Measurements from ENCODE around the gene PER1. TPM values are rescaled to one million over a fixed set of nuclear protein-coding genes. Genes with fewer than 3 reads are reported as not detected.

Gene PER1
- total and polyA plus RNA-seq, 10 of the 15 experiments (the other 5 are each of a cell fraction or from before 2014, with no cell fraction given): 0.02 to 25.1 (median 5.4) TPM

- TF ChIP-seq HSF1 (IDR thresholded peaks at IDR 0.05; ENCODE audit: low read depth, low read length) (peak; percentile 23; the same call in 1 of the 2 replicates), POLR2AphosphoS5 (IDR thresholded peaks at IDR 0.05; ENCODE audit: low read length) (peak; percentile 44; the same call in 1 of the 2 replicates), BACH1 (IDR thresholded peaks at IDR 0.05; ENCODE audit: borderline replicate concordance) (no peak; the same call in 1 of the 2 replicates), HDAC6 (IDR thresholded peaks at IDR 0.05; ENCODE audit: unreplicated experiment) (no peak), IKZF2 (IDR thresholded peaks at IDR 0.05) (peak; percentile 35 to 57; a peak in 2 of 4 replicates), IRF4 (IDR thresholded peaks at IDR 0.05; ENCODE audit: low read depth, low read length) (no peak), ATF7 (IDR thresholded peaks at IDR 0.05; ENCODE audit: low read depth) (peak; percentile 6; the same call in 1 of the 2 replicates), TBL1XR1 (IDR thresholded peaks at IDR 0.05; ENCODE audit: low read depth, low read length) (no peak; the same call in 1 of the 2 replicates), SMC3 (IDR thresholded peaks at IDR 0.05; ENCODE audit: borderline replicate concordance, low read length) (no peak), E2F4 (IDR thresholded peaks at IDR 0.05; ENCODE audit: low read depth, low read length) (no peak), GATAD2B (conservative IDR thresholded peaks at IDR 0.05; ENCODE audit: low read depth) (no peak), TCF7 (IDR thresholded peaks at IDR 0.05; ENCODE audit: borderline replicate concordance) (no peak; the same call in 1 of the 2 replicates), CREB1 (IDR thresholded peaks at IDR 0.05; ENCODE audit: low read depth) (peak; percentile 67; the same call in 1 of the 2 replicates), CEBPZ (IDR thresholded peaks at IDR 0.05; ENCODE audit: low read depth, low read length) (no peak), PML (IDR thresholded peaks at IDR 0.05; ENCODE audit: low read length) (peak; percentile 75; the same call in 1 of the 2 replicates), MTA2 (IDR thresholded peaks at IDR 0.05; ENCODE audit: low read depth) (no peak), IRF3 (IDR thresholded peaks at IDR 0.05) (no peak), SPI1 (IDR thresholded peaks at IDR 0.05; ENCODE audit: borderline replicate concordance, insufficient read depth, low read depth, low read length) (no peak), SRF (IDR thresholded peaks at IDR 0.05; ENCODE audit: low read depth in 2 of 2, low read length in 2 of 2) (no peak)
Observed at GRCh38 chr17:8187517-8188262, 35.5 kb upstream of the PER1 start (continued).
